RPMI7951 (cell line): ENCODE measurements around the gene TPH2. TPM values are rescaled to one million over a fixed set of nuclear protein-coding genes. Genes with fewer than 3 reads are reported as not detected.

Source experiments
- DNase-seq: peaks from one replicate; pipeline ENCODE4 v3.0.0-alpha.2; 2012; ENCODE audit warnings: low read depth
- total RNA-seq: library from RNA; depleted of rRNA; stranded (reverse); fragments of >200 nt; shearing (Covaris generic); gene quantifications from 2 replicates; pipeline ENCODE4 v1.2.3, GENCODE V29; 2014

The TPH2 gene
- total RNA-seq, 1 experiment from 2014 or later = not detected

DNA sequence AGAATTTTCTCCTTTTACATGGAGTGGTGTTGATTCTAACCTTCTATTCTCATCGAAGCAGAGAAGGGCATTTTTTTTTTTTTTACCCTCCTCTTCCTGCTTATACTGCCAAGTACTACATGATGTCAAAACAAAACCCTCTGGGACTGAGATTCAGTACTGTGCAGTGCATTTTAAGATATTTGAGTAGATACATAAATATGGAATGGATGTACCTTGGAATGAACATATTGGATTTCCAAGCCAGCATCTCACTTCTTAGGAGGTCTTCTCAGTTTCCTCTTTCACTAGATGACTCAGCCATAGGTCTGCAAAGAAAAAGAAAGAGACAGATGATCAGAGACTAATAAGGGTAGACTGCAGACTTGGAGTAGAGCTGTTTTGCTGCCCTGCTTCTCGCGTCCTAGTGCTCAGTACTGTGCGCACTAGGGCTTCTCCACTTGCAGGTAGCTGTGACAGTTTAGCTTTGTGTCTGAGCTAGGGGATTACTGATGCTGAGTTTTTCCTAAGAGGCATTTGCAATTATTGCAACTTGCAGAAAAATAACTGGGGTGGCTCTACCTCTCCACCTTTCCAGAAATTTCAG lies 20.4 kb downstream of the TPH2 start:
- no peak for DNase-seq

DNA sequence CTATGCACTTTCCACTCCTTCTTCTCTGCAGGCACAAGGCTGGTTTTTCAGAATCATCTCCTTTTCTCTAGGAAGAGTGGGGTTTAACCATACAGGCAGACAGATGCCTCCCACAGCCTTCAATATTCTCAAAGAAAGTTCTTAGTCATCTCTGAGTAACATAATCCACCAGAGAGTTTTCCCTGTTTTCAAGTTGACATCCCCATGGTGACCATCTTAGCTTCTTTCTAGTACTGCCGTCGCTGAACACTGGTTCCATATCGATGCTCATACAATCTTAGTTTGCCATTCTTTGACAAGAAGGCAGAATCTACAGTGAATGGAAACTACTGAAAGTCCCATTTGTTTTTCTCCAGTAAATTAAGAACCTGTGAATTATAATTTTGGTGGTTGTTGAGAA lies 28.6 kb downstream of the TPH2 start:
- no peak for DNase-seq

DNA sequence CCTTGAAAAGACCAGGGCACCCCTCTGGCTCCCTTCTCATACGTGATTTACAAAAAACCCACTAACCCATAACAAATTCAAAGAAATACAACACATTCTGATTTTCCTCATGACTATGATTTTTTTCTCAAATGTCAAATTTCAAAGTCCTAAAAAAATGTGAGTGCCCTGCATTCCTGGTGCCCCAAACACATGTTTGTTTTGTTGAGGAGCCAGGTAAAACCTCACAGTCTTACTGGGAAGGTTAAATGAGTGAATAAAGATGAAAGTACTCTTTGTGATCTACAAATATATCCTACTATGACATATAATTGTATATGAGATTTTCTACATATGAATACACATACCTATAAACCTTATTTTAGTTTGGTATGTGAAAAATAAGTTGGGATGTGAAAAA lies 30.7 kb downstream of the TPH2 start:
- DNase-seq = no peak

GRCh38 chr12:71970031-71970430 lies 31.4 kb downstream of the TPH2 start:
- DNase-seq = no peak

- DNase-seq = no peak
Measured at GRCh38 chr12:71972441-71973074, 33.9 kb downstream of the TPH2 start.

- DNase-seq = no peak
Measured at GRCh38 chr12:71973687-71974086, 35.0 kb downstream of the TPH2 start.

GRCh38 chr12:71980538-71980937 lies 41.9 kb downstream of the TPH2 start:
- no peak for DNase-seq

DNA sequence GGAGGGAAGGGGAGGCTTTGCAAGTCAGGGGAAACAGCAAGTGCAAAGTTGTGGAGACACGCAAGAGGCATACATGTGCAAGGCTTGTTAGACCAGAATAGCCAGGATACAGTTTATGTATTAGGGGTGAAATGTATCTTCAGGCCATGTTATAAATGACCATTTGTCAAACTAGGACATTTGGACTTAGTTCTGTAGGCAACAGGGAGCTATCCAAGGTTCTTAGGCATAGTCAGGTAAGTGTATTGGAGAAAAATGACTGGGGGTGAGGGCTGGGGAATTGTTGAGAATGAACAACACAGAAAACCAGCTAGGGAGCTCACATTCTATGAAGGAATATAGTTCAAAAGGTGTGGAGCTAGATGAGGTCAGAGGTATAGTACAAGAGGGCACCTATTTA lies 42.5 kb downstream of the TPH2 start:
- DNase-seq = no peak

- DNase-seq = no peak
Measured at GRCh38 chr12:71994715-71995114, 56.1 kb downstream of the TPH2 start.

GRCh38 chr12:71999795-72000194 lies 61.1 kb downstream of the TPH2 start:
- DNase-seq = no peak

DNA sequence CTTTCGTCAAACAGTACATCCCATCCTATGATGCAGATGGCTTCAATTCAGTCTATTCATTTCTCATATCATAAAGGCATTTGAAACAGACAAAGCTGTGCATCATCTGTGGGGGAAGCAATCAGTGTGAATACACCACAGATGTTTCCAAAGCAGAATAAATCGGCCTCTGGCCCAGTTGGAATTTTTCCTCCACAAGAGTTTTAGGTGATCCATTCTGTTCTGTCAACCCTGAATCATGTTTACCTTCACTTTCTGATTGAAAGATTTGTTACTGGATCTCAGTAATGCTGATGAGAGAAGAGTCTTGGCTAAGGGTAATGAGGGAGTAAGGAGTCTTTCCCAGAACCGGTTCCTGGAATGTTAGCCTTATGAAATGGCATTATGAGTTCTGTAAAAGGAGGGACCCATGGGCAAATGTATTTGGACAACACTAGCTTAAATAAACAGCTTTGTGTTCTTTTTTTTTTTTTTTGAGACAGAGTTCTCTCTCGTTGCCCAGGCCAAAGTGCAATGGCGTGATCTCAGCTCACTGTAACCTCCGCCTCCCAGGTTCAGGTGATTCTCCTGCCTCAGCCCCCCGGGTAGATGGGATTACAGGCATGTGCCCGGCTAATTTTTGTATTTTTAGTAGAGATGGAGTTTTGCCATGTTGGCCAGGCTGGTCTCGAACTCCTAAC lies 62.5 kb downstream of the TPH2 start:
- no peak for DNase-seq

DNA sequence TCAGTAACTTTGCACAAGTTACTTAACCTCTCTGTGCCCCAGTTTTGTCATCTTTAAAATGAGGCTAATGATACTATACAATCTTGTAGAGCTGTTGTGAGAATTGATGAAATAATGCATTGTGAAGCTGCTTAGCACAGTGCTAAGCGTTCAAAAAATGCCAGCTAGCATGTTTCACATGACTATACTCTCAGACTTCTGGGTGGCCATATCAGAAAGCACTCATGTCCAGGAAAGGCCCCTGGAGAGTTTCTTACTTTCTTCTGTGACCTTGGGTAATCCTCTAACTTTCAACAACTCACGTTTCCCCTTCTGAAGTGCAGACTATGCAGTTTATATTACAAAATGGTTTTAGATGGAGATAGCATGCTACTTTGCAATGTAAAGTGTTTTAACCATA lies 68.1 kb downstream of the TPH2 start:
- no peak for DNase-seq

DNA sequence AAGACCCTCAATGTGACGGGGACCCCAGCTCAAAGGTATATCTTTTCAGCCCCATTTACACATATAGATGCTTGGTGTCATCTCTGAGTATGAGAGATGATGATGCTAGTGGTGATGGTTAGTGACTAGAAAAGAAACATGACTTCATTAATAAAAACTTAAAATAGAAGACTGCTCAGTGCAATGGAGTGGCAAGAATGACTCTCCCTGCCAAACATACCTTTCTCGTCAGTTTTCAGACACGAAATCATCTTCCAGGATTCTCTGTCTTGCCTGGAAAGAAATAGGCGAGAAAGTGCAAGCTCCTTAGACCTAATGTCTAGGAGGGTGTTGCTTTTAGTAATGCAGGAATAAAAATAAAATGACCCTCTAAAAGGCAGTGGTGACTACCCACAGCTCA lies 71.7 kb downstream of the TPH2 start:
- DNase-seq = no peak

- no peak for DNase-seq
Measured at GRCh38 chr12:72011374-72011773, 72.7 kb downstream of the TPH2 start.

GRCh38 chr12:72012874-72013273 lies 74.2 kb downstream of the TPH2 start:
- no peak for DNase-seq

- DNase-seq = no peak
Measured at GRCh38 chr12:72015895-72016294, 77.2 kb downstream of the TPH2 start.

DNA sequence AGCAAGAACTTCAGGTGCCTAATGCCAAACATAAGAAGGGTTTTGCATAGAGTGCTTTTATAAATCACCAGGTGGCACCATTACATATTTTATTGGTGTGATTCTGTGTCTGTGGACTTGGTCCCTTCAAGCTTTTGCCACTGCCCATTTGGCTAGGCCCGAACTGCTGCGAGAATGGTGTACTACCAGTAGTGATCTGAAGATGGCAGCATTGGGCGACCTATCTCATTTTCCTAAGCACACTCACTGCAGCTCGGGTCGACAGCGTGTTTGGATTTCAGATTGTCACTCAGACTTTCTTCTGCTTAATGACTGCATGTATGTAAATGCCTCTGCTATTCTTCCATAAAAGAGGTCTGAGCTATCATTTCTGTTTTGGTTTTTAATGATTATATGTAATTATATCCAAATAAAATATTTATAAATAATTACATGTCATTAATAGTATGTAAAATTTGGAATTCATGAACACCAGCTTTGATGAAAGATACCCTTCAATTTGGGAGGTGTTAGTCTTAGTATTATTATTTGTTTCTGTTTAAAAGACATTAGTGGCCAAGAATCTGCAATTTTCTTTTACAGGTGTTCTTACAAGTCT lies 78.5 kb downstream of the TPH2 start:
- DNase-seq = peak; percentile 46

GRCh38 chr12:72018036-72018435 lies 79.4 kb downstream of the TPH2 start:
- DNase-seq = no peak

DNA sequence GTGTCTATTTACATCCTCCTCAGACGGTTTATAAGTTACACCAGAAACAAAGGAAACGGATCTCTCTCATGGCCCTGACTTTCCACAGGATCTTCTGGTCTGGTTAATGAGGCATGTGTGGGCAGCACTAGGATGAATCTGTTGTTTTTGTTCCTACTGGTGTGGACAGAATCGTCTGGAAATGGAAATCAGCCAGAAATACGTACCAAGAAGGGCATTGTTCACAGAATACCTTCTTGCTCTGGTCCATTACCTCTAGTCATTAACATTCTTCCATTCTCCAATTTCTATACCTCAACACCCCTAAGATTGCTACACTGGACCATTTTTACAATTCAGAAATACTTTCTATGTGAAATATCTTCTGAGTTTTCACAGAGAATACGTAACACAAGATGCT lies 86.0 kb downstream of the TPH2 start:
- DNase-seq = no peak

- no peak for DNase-seq
Measured at GRCh38 chr12:72025524-72025923, 86.9 kb downstream of the TPH2 start.

DNA sequence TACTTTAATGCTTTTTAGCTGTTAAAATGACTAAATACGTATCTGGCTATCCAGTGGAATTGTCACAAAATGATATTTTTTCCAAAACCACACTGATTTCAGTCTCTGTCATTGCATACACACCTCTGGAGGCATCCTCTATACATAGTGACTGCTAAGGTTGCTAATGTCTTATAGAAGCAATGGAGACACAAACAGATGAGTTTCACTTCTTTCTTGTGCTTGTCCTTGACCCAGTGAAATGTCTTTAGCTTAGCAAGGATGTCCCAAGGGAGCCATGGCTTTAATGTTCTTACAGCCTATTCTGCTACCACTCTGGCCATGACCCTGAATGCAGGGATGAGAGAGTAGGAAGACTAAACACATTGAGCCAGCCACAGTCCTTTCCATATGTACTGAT lies 90.3 kb downstream of the TPH2 start:
- no peak for DNase-seq

DNA sequence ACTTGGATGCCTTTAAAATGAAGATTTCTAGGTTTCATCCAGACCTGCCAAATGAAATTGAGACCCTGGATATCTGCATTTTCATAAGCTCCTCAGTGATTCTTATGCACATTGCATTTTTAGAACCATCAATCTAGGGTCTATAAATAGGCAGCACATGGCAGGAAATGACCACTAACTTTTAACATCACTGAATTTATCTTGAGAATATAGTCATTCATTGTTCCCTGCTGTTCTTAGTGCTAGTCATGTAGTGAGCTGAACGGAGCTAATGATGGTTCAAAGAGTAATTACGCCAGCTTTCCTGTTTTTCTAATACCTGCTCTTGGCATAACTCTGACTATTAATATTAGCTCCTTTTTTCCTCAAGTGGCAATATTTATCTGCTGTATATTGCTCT lies 91.6 kb downstream of the TPH2 start:
- DNase-seq = no peak

- no peak for DNase-seq
Measured at GRCh38 chr12:72031066-72031465, 92.4 kb downstream of the TPH2 start.
